ENCODE measurements around the gene DLGAP4.

Gene DLGAP4

GRCh38 chr20:36334281-36335205, 28.4 kb downstream of the DLGAP4 start:
- DNase-seq, result no peak

GRCh38 chr20:36335206-36335870, 29.2 kb downstream of the DLGAP4 start:
- DNase-seq, result no peak

DNA sequence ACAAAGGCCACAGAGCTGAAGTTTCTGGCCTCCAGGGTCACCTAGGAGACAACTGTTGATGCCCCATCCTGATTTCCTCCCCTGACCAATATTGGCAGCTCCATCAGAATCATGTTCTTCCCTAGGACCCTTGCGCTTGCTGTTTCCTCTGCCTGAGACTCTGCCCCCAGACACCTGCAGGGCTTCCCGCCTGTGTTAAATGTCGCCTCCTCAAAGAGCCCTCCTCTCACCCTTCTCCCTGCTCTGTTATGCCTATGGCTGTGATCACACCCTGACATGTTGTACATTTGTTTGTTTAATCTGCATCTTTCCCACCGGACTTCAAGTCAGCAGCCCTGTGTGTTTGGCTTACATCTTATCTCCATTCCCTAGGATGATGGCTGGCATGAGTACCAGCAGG, 30.1 kb downstream of the DLGAP4 start:
- no peak for DNase-seq

DNA sequence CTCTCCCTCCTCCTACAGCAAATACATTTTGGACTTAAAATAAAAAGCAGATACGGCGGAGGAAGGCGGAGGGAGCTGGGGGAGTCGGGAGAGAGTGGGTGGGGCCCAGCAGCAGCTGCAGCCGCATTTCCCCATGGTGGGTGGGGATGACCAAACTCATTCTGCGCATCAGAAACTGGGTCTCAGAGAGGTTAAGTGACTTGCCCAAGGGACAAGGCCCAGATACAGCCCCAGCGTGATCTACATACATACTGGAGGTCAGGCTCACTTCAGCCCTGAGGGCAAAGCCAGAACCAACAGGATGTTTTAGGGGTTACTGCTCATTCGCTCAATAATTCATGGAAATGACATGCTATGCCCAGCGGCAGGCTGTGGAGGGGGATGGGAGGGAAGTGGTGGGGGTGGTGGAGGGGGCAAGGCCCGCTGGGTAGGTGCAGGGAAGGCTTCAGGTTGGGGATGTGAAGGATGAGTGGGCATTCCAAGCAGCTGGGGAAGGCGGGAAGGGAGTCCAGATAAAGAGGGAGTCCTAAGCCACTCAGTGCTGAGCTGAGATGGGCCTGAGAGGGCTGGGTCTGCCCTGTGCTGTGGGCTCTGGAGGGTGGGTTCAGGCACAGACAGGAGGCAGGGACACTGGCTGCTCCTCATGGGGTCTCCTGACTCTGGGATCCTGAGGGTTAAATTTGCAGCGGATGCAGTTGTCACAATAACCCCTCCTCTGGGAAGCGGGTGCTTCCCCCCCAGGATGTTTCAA, 31.0 kb downstream of the DLGAP4 start:
- no peak for DNase-seq

DNA sequence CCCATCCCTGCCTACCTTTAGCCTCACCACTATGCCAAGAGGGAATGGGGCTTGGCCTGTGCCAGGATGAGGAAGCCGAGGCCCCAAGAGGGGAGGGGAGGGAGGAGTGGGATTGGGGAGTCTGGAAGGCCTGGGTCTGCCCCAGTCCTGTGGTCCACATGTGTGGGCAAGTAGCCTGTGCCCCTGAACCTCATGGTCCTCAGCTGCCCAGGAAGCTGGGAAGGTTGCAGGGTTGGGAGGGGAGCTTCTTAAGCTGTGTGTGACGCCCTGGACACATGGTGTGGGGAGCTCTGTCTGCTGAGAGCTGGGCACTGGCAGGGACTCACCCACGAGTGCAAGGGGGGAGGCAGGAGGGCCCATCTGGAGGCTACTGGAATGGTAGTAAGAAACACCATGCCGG, 31.7 kb downstream of the DLGAP4 start:
- DNase-seq, result no peak

- no peak for DNase-seq
Measured at GRCh38 chr20:36339646-36340592, 33.8 kb downstream of the DLGAP4 start.

DNA sequence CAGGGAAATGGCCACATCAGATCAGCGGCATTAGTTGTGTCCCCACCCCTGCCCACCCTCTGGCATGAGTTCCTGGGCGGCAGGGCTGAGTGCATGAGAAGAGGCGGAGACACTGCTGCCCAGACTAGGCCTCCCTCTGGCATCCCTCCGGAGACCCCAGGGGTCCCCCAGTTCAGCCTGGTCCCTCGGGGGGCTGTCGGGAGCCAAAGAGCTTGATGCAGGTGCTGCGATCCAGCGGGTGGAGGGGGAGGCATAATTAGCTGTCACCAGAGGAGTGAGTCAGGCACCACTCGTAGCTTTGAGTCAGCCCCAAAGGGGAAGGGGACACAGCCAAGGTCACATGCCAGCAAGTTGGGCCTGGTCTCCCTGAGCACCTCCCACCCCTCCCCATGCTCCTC, 34.5 kb downstream of the DLGAP4 start:
- DNase-seq, result no peak

GRCh38 chr20:36341331-36342020, 35.3 kb downstream of the DLGAP4 start:
- no peak for DNase-seq

DNA sequence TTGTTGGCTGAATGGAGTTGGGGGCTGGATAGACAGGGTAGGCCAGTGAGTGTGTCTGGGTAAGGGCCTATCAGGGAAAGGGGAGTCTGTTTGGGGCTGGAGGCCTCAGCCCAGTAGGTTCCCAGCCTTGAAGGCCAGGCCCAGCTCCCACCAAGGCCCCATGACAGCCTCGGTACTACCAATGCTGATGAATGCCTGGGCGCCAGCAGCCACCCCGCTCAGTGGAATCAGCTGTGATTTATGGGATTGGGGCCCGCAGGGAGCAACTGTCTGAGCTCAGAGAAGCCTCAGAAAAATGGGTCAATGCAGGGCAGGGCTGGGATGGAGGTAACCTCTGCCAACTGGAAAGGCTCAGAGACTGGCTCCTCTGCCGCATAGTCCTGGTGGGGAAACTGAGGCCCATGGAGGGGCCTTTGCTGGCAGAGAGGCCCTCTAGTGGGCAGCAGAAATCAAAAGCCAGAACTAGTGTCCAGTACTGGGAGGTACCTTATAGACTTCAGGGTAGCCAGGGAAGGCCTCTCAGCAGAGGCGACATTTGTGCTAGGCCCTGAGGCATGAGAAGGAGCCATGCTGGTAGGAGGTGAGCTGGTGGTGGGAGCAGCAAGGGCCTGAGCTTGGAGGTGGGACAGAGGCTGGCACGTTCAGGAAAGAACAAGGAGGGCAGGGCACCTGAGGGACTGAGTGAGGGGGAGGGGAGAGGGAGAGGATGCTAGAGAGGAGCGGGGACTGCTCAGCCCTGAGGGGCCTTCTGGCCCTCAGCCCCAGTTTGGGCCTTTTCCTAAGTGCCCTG, 36.4 kb downstream of the DLGAP4 start:
- no peak for DNase-seq

DNA sequence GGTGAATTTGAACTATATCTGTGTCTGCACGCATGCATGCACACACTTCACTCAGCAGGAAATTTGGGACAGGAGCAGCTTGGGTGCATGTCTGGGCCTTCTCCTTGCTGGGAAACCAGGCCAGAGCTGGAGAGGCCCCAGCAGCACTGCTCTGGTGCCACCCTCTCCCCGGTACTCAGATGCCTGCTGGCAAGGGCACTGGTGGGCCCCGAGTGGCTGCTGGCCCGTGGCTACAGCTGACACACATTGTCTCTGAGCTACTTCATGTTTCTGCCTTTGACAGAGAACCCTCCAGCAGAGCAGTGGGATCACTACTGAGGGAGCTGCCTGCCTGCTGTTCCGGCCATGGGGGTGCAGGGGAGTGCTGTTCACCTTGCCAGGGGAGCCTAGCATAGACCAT, 37.5 kb downstream of the DLGAP4 start:
- no peak for DNase-seq

DNA sequence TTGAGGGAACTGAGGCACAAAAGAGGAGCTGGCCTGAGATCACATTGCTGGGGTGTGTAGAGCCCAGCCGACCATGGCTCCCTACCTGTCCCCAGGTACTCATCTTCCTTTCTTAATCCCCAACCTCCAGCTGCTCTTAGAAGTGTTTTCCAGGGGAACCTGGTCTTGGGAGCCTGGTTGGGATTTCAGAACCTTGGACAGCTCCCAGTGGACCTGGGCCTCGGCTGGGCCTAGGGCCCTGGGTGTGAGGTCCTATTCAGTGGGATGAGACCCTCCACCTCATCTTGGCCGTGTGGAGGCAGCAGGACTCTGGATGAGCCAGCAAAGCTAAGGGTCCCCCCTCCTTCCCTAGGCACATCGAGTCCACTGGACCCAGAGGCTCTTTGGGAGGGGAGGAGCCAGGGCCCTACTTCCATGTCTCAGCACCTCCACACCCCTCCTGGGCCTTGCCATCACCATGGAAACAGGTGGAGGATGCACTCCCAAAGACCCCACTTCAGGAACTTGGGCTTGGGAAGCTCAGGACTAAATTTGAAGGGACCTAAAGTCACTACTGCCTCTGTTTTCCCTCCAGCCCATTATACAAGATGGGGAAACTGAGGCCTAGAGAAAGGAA, 38.5 kb downstream of the DLGAP4 start:
- no peak for DNase-seq

DNA sequence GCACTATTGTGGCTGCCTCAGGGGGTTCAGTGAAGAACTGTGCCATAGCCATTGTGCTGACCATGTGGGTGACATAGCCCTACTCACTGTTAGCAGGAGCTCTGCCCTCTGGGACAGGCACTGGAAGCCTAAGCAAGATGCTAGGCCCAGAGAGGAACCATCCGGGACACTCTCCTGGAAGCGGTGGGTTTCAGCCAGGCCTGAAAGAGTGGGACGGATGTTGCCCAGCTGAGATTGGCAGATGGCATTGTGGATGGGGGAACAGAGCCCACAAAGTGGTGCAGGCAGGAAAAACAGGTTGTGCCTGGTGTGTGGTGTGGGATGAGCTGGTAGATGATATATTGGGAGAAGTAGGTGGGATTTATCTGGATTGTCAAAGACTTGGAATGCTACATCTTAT, 40.1 kb downstream of the DLGAP4 start:
- DNase-seq, result no peak

GRCh38 chr20:36349384-36350170, 43.4 kb downstream of the DLGAP4 start:
- DNase-seq, result no peak

DNA sequence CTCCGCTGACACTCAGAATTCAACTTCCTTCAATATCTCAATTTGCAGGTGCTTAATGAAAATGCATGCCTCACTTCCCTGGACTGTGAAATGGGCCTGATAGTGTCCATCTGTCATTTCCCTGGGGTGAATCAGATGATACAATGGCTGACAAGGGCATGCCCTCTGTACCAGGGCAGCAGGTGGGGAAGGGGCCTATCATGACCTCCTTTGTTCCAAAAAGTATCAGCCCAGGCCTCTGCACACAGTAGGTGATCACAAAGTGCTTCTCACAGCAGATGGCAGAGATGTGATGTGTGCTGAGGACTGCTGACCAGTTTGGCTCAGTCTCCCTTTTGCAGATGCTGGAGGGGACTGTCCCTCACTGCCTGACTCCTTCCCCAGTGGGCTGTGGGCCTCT, 44.3 kb downstream of the DLGAP4 start:
- no peak for DNase-seq

- DNase-seq, result no peak
Measured at GRCh38 chr20:36351937-36352336, 45.8 kb downstream of the DLGAP4 start.

GRCh38 chr20:36352843-36353553, 46.9 kb downstream of the DLGAP4 start:
- DNase-seq, result no peak

- no peak for DNase-seq
Measured at GRCh38 chr20:36353740-36354139, 47.6 kb downstream of the DLGAP4 start.

- no peak for DNase-seq
Measured at GRCh38 chr20:36355469-36356171, 49.5 kb downstream of the DLGAP4 start.

All from SW 1271 (cell line).